ENCODE results near the gene CSF2.

CSF2 gene

GRCh38 chr5:132070460-132071337 lies 2.9 kb upstream of the CSF2 start:
- DNase-seq: peak; percentile 33

GRCh38 chr5:132071338-132071707 lies 2.3 kb upstream of the CSF2 start:
- no peak for DNase-seq

- DNase-seq: no peak
Observed at GRCh38 chr5:132072070-132072469, 1.5 kb upstream of the CSF2 start.

- DNase-seq: no peak
Observed at GRCh38 chr5:132072528-132072927, 1.1 kb upstream of the CSF2 start.

GRCh38 chr5:132074091-132074771 lies 642 bp downstream of the CSF2 start:
- DNase-seq: no peak

- peak; percentile 21 for DNase-seq
Observed at GRCh38 chr5:132074772-132075718, 1.5 kb downstream of the CSF2 start.

GRCh38 chr5:132075719-132076077 lies 2.1 kb downstream of the CSF2 start:
- DNase-seq: no peak

- no peak for DNase-seq
Observed at GRCh38 chr5:132076202-132076830, 2.7 kb downstream of the CSF2 start.

- no peak for DNase-seq
Observed at GRCh38 chr5:132076983-132077382, 3.4 kb downstream of the CSF2 start.

- DNase-seq: no peak
Observed at GRCh38 chr5:132079081-132079480, 5.5 kb downstream of the CSF2 start.

GRCh38 chr5:132079619-132080018 lies 6.0 kb downstream of the CSF2 start:
- DNase-seq: no peak

- DNase-seq: no peak
Observed at GRCh38 chr5:132080595-132080994, 7.0 kb downstream of the CSF2 start.

GRCh38 chr5:132081458-132081857 lies 7.9 kb downstream of the CSF2 start:
- no peak for DNase-seq

- no peak for DNase-seq
Observed at GRCh38 chr5:132082329-132083023, 8.9 kb downstream of the CSF2 start.

- DNase-seq: no peak
Observed at GRCh38 chr5:132083071-132083678, 9.6 kb downstream of the CSF2 start.

- DNase-seq: no peak
Observed at GRCh38 chr5:132085686-132086085, 12.1 kb downstream of the CSF2 start.

- DNase-seq: no peak
Observed at GRCh38 chr5:132086277-132086794, 12.7 kb downstream of the CSF2 start.

GRCh38 chr5:132087176-132087575 lies 13.6 kb downstream of the CSF2 start:
- no peak for DNase-seq

GRCh38 chr5:132087661-132088060 lies 14.1 kb downstream of the CSF2 start:
- DNase-seq: no peak

- no peak for DNase-seq
Observed at GRCh38 chr5:132089363-132089762, 15.8 kb downstream of the CSF2 start.

GRCh38 chr5:132090107-132090506 lies 16.5 kb downstream of the CSF2 start:
- peak; percentile 58 for DNase-seq
